GM23338 (cell line): ENCODE data around the gene GOSR2. TPM values are rescaled to one million over a fixed set of nuclear protein-coding genes. Genes with fewer than 3 reads are reported as not detected.

Experiments used
- ATAC-seq: fragments of 200-7000 bp; cut with Tn5 transposase; 3 replicates; pipeline ENCODE4 v1.9.1; 2020
- DNase-seq: peaks from one replicate; pipeline ENCODE4 v3.0.0-alpha.2; 2015; ENCODE audit warnings: low spot score
- H2AFZ ChIP-seq: fragments of 200-600 bp; sonication (generic); 2 replicates; pipeline ENCODE4 v1.8.0; 2016; ENCODE audit warnings: antibody characterized with exemption, mild to moderate bottlenecking, moderate library complexity
- H3F3A ChIP-seq: fragments of 200-600 bp; sonication (generic); replicated peaks from 2 replicates; pipeline ENCODE4 v1.8.0; 2017; ENCODE audit warnings: antibody characterized with exemption, mixed run types, low read depth
- H3K27ac ChIP-seq: fragments of 200-600 bp; sonication (generic); 2 replicates; pipeline ENCODE4 v1.6.1; 2016; ENCODE audit warnings: low read depth
- H3K27me3 ChIP-seq: fragments of 200-600 bp; sonication (generic); 2 replicates; pipeline ENCODE4 v1.8.0; 2016; ENCODE audit warnings: mild to moderate bottlenecking, mixed run types, moderate library complexity; ENCODE audit not compliant: insufficient read depth
- H3K36me3 ChIP-seq: fragments of 200-600 bp; sonication (generic); 2 replicates; pipeline ENCODE4 v1.8.0; 2016; ENCODE audit warnings: mild to moderate bottlenecking; ENCODE audit not compliant: insufficient read depth
- H3K4me1 ChIP-seq: fragments of 200-600 bp; sonication (generic); 2 replicates; pipeline ENCODE4 v1.8.0; 2016; ENCODE audit warnings: mild to moderate bottlenecking, moderate library complexity; ENCODE audit not compliant: insufficient read depth
- H3K4me2 ChIP-seq: fragments of 200-600 bp; sonication (generic); 2 replicates; pipeline ENCODE4 v1.7.1; 2017; ENCODE audit warnings: mixed run types
- H3K4me3 ChIP-seq: fragments of 200-600 bp; sonication (generic); 2 replicates; pipeline ENCODE4 v1.6.1; 2016; ENCODE audit warnings: mixed run types
- H3K79me2 ChIP-seq: fragments of 200-600 bp; sonication (generic); replicated peaks from 2 replicates; pipeline ENCODE4 v1.8.0; 2017; ENCODE audit warnings: mild to moderate bottlenecking; ENCODE audit not compliant: insufficient read depth
- H3K9me2 ChIP-seq: fragments of 200-600 bp; sonication (generic); 2 replicates; pipeline ENCODE4 v1.8.0; 2017; ENCODE audit not compliant: insufficient read depth
- H4K20me1 ChIP-seq: fragments of 200-600 bp; sonication (generic); replicated peaks from 2 replicates; pipeline ENCODE4 v1.8.0; 2017; ENCODE audit warnings: mild to moderate bottlenecking; ENCODE audit not compliant: insufficient read depth
- H3K27ac Mint-ChIP-seq: 2 replicates; pipeline ENCODE4 v1.8.0; 2020; ENCODE audit warnings: inconsistent platforms, mild to moderate bottlenecking, moderate library complexity, mixed read lengths
- H3K27me3 Mint-ChIP-seq: 3 replicates; pipeline ENCODE4 v1.8.0; 2022; ENCODE audit warnings: low read depth, mild to moderate bottlenecking, moderate library complexity, mixed read lengths, inconsistent platforms; ENCODE audit not compliant: insufficient read depth, poor library complexity
- H3K36me3 Mint-ChIP-seq: 3 replicates; pipeline ENCODE4 v1.8.0; 2021; ENCODE audit warnings: low read depth, mild to moderate bottlenecking, inconsistent platforms, moderate library complexity, mixed read lengths
- H3K4me1 Mint-ChIP-seq: 3 replicates; pipeline ENCODE4 v1.8.0; 2020; ENCODE audit warnings: mild to moderate bottlenecking, inconsistent platforms, mixed read lengths
- H3K4me3 Mint-ChIP-seq: 3 replicates; pipeline ENCODE4 v1.8.0; 2021; ENCODE audit warnings: moderate library complexity, mild to moderate bottlenecking, inconsistent platforms, mixed read lengths
- H3K9me3 Mint-ChIP-seq: 3 replicates; pipeline ENCODE4 v1.8.0; 2020; ENCODE audit warnings: moderate library complexity, mild to moderate bottlenecking, inconsistent platforms, mixed read lengths
- CREB1 ChIP-seq: fragments of 250-450 bp; sonication (Bioruptor Pico); IDR thresholded peaks from 2 replicates; pipeline ENCODE4 v1.5.0; 2020; ENCODE audit warnings: low read depth, mild to moderate bottlenecking, moderate library complexity
- EZH2 ChIP-seq: fragments of 200-600 bp; sonication (generic); IDR thresholded peaks from one replicate; pipeline ENCODE4 v1.8.0; 2017; ENCODE audit warnings: antibody characterized with exemption, mild to moderate bottlenecking, low read depth; ENCODE audit not compliant: unreplicated experiment
- EZH2phosphoT487 ChIP-seq: fragments of 200-600 bp; sonication (generic); IDR thresholded peaks from one replicate; pipeline ENCODE4 v1.8.1; 2018; ENCODE audit warnings: antibody characterized with exemption; ENCODE audit not compliant: unreplicated experiment
- JUNB ChIP-seq: IDR thresholded peaks from one replicate; pipeline ENCODE4 v1.6.1; 2016; ENCODE audit warnings: antibody characterized with exemption; ENCODE audit not compliant: unreplicated experiment
- NANOG ChIP-seq: IDR thresholded peaks from 2 replicates; pipeline ENCODE4 v1.6.1; 2016; ENCODE audit warnings: antibody characterized with exemption, borderline replicate concordance
- POLR2AphosphoS5 ChIP-seq: IDR thresholded peaks from 2 replicates; pipeline ENCODE4 v1.6.1; 2016; ENCODE audit warnings: antibody characterized with exemption, low read depth
- STAT1 ChIP-seq: IDR thresholded peaks from one replicate; pipeline ENCODE4 v1.6.1; 2016; ENCODE audit warnings: antibody characterized with exemption; ENCODE audit not compliant: unreplicated experiment
- ZNF114 ChIP-seq: fragments of 250-450 bp; sonication (Bioruptor Pico); IDR thresholded peaks from 2 replicates; pipeline ENCODE4 v1.5.0; 2020; ENCODE audit warnings: mild to moderate bottlenecking, moderate library complexity
- ZNF331 ChIP-seq: fragments of 250-450 bp; sonication (Bioruptor Pico); IDR thresholded peaks from 2 replicates; pipeline ENCODE4 v1.5.0; 2020; ENCODE audit warnings: low read depth, mild to moderate bottlenecking, moderate library complexity
- polyA plus RNA-seq: library from polyadenylated mRNA; unstranded; fragments of >200 nt; fragmentation: Nextera tagmentation; extraction: Ambion mirVana; gene quantifications from 2 replicates; pipeline ENCODE4 v1.2.1, GENCODE V29; 2016
- total RNA-seq: library from RNA; depleted of rRNA; stranded (reverse); fragments of >200 nt; shearing (Covaris generic); gene quantifications from 2 replicates; pipeline ENCODE4 v1.2.3, GENCODE V29; 2014
- TF ChIP-seq, protein P1 (sequence below): IDR thresholded peaks from 2 replicates; pipeline ENCODE4 v1.6.1; 2016; ENCODE audit warnings: antibody characterized with exemption
- TF ChIP-seq, protein P2 (sequence below): IDR thresholded peaks from one replicate; pipeline ENCODE4 v1.6.1; 2018; ENCODE audit warnings: antibody characterized with exemption; ENCODE audit not compliant: unreplicated experiment
- TF ChIP-seq, protein P3 (sequence below): fragments of 250-450 bp; sonication (Bioruptor Pico); IDR thresholded peaks from 2 replicates; pipeline ENCODE4 v1.5.0; 2020; ENCODE audit warnings: mild to moderate bottlenecking, moderate library complexity
- TF ChIP-seq, protein P4 (sequence below), 2 experiments: fragments of 200-600 bp in 1 of 2; sonication (generic) in 1 of 2; conservative IDR thresholded peaks; 2 replicates each; pipeline versions ENCODE4 v1.5.1 to v1.6.1; 2016 to 2017; ENCODE audit warnings: antibody characterized with exemption in 2 of 2, low read depth in 2 of 2, mild to moderate bottlenecking in 2 of 2, moderate library complexity in 1 of 2

The GOSR2 gene
- total and polyA plus RNA-seq, 2 experiments from 2014 or later = 33.2 to 36.2 TPM

DNA sequence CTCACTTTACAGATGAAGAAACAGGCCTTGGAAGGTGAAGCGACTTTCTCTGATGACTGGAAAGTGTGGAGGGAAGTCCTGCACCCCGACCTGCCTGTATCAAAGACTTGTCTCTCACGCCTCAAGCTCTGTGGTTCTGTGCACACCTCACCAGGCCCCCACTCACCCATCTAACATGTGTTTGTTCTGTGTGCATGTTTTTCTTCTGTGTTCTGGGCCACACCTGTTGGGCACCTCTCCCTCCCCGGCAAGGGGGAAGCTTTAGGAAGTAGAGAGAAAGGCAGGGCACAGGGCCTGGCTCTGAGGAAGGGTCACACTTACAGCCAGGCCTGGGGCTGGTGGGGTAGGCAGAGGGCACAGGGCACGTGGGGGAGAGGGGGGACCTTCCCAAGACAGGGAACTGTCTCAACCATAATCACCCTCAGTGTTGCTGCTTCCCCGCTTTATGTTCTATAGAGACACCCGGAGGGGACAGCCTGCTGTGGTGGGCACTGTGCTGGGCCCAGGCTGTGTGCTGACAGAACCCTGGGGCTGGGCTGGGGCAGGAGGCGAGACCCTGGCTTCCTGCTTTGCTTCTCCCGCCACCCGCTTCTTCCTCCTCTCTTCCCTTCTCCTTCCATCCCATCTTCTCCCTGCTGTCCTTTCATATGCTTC lies 48.8 kb downstream of the GOSR2 start:
- no peak overlapping the region for H2AFZ ChIP-seq
- TF ChIP-seq STAT1 = no peak
- TF ChIP-seq EZH2phosphoT487 = no peak
- TF ChIP-seq, protein P1, sequence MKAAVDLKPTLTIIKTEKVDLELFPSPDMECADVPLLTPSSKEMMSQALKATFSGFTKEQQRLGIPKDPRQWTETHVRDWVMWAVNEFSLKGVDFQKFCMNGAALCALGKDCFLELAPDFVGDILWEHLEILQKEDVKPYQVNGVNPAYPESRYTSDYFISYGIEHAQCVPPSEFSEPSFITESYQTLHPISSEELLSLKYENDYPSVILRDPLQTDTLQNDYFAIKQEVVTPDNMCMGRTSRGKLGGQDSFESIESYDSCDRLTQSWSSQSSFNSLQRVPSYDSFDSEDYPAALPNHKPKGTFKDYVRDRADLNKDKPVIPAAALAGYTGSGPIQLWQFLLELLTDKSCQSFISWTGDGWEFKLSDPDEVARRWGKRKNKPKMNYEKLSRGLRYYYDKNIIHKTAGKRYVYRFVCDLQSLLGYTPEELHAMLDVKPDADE = no peak
- TF ChIP-seq EZH2 = no peak
- no peak for TF ChIP-seq ZNF114 (CRISPR knock-in tag)
- TF ChIP-seq JUNB = no peak
- TF ChIP-seq, protein P2, sequence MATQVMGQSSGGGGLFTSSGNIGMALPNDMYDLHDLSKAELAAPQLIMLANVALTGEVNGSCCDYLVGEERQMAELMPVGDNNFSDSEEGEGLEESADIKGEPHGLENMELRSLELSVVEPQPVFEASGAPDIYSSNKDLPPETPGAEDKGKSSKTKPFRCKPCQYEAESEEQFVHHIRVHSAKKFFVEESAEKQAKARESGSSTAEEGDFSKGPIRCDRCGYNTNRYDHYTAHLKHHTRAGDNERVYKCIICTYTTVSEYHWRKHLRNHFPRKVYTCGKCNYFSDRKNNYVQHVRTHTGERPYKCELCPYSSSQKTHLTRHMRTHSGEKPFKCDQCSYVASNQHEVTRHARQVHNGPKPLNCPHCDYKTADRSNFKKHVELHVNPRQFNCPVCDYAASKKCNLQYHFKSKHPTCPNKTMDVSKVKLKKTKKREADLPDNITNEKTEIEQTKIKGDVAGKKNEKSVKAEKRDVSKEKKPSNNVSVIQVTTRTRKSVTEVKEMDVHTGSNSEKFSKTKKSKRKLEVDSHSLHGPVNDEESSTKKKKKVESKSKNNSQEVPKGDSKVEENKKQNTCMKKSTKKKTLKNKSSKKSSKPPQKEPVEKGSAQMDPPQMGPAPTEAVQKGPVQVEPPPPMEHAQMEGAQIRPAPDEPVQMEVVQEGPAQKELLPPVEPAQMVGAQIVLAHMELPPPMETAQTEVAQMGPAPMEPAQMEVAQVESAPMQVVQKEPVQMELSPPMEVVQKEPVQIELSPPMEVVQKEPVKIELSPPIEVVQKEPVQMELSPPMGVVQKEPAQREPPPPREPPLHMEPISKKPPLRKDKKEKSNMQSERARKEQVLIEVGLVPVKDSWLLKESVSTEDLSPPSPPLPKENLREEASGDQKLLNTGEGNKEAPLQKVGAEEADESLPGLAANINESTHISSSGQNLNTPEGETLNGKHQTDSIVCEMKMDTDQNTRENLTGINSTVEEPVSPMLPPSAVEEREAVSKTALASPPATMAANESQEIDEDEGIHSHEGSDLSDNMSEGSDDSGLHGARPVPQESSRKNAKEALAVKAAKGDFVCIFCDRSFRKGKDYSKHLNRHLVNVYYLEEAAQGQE = no peak
- no peak for TF ChIP-seq POLR2AphosphoS5
- TF ChIP-seq NANOG = no peak
- no peak for TF ChIP-seq CREB1 (CRISPR knock-in tag)
- TF ChIP-seq, protein P3, sequence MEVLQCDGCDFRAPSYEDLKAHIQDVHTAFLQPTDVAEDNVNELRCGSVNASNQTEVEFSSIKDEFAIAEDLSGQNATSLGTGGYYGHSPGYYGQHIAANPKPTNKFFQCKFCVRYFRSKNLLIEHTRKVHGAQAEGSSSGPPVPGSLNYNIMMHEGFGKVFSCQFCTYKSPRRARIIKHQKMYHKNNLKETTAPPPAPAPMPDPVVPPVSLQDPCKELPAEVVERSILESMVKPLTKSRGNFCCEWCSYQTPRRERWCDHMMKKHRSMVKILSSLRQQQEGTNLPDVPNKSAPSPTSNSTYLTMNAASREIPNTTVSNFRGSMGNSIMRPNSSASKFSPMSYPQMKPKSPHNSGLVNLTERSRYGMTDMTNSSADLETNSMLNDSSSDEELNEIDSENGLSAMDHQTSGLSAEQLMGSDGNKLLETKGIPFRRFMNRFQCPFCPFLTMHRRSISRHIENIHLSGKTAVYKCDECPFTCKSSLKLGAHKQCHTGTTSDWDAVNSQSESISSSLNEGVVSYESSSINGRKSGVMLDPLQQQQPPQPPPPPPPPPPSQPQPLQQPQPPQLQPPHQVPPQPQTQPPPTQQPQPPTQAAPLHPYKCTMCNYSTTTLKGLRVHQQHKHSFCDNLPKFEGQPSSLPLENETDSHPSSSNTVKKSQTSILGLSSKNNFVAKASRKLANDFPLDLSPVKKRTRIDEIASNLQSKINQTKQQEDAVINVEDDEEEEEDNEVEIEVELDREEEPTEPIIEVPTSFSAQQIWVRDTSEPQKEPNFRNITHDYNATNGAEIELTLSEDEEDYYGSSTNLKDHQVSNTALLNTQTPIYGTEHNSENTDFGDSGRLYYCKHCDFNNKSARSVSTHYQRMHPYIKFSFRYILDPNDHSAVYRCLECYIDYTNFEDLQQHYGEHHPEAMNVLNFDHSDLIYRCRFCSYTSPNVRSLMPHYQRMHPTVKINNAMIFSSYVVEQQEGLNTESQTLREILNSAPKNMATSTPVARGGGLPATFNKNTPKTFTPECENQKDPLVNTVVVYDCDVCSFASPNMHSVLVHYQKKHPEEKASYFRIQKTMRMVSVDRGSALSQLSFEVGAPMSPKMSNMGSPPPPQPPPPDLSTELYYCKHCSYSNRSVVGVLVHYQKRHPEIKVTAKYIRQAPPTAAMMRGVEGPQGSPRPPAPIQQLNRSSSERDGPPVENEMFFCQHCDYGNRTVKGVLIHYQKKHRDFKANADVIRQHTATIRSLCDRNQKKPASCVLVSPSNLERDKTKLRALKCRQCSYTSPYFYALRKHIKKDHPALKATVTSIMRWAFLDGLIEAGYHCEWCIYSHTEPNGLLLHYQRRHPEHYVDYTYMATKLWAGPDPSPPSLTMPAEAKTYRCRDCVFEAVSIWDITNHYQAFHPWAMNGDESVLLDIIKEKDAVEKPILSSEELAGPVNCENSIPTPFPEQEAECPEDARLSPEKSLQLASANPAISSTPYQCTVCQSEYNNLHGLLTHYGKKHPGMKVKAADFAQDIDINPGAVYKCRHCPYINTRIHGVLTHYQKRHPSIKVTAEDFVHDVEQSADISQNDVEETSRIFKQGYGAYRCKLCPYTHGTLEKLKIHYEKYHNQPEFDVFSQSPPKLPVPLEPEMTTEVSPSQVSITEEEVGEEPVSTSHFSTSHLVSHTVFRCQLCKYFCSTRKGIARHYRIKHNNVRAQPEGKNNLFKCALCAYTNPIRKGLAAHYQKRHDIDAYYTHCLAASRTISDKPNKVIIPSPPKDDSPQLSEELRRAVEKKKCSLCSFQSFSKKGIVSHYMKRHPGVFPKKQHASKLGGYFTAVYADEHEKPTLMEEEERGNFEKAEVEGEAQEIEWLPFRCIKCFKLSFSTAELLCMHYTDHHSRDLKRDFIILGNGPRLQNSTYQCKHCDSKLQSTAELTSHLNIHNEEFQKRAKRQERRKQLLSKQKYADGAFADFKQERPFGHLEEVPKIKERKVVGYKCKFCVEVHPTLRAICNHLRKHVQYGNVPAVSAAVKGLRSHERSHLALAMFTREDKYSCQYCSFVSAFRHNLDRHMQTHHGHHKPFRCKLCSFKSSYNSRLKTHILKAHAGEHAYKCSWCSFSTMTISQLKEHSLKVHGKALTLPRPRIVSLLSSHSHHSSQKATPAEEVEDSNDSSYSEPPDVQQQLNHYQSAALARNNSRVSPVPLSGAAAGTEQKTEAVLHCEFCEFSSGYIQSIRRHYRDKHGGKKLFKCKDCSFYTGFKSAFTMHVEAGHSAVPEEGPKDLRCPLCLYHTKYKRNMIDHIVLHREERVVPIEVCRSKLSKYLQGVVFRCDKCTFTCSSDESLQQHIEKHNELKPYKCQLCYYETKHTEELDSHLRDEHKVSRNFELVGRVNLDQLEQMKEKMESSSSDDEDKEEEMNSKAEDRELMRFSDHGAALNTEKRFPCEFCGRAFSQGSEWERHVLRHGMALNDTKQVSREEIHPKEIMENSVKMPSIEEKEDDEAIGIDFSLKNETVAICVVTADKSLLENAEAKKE = no peak
- TF ChIP-seq, protein P4, sequence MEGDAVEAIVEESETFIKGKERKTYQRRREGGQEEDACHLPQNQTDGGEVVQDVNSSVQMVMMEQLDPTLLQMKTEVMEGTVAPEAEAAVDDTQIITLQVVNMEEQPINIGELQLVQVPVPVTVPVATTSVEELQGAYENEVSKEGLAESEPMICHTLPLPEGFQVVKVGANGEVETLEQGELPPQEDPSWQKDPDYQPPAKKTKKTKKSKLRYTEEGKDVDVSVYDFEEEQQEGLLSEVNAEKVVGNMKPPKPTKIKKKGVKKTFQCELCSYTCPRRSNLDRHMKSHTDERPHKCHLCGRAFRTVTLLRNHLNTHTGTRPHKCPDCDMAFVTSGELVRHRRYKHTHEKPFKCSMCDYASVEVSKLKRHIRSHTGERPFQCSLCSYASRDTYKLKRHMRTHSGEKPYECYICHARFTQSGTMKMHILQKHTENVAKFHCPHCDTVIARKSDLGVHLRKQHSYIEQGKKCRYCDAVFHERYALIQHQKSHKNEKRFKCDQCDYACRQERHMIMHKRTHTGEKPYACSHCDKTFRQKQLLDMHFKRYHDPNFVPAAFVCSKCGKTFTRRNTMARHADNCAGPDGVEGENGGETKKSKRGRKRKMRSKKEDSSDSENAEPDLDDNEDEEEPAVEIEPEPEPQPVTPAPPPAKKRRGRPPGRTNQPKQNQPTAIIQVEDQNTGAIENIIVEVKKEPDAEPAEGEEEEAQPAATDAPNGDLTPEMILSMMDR (conservative IDR thresholded peaks at IDR 0.05; ENCODE audit: low read depth in 2 of 2) = no peak
- TF ChIP-seq ZNF331 = no peak
- H3K9me3 Mint-ChIP-seq = no peaks in the 10 kb centered on the region
- no peak for DNase-seq
- H3K9me2 ChIP-seq = no peaks in the 10 kb centered on the region
- no peaks in the 10 kb centered on the region for H3K27me3 ChIP-seq
- peaks cover 5% of the 10 kb centered on the region for H3K4me1 ChIP-seq
- H3K27me3 Mint-ChIP-seq = peaks cover 5% of the 10 kb centered on the region
- peaks cover 4% of the 10 kb centered on the region; the same call in 1 of the 2 replicates for H3F3A ChIP-seq
- ATAC-seq = no peak
- H3K4me1 Mint-ChIP-seq = peaks cover 8% of the 10 kb centered on the region
- no peak overlapping the region for H3K27ac ChIP-seq
- H3K4me3 Mint-ChIP-seq = no peak overlapping the region
- no peak overlapping the region for H3K27ac Mint-ChIP-seq
- H3K36me3 ChIP-seq = no peaks in the 10 kb centered on the region
- no peaks in the 10 kb centered on the region for H3K79me2 ChIP-seq
- no peaks in the 10 kb centered on the region; the same call in 1 of the 2 replicates for H4K20me1 ChIP-seq
- H3K4me2 ChIP-seq = no peak overlapping the region
- no peak overlapping the region for H3K4me3 ChIP-seq
- H3K36me3 Mint-ChIP-seq = peaks cover 3% of the 10 kb centered on the region; the same call in 1 of the 3 replicates
